K562 (cell line): ENCODE measurements around the gene KLHDC7B.

Source experiments
- CEBPB ChIP-seq: fragments of 450-650 bp; IDR thresholded peaks from 2 replicates; pipeline ENCODE4 v1.6.1; 2016; ENCODE audit warnings: missing genetic modification characterization, missing compliant biosample characterization
- CTCF ChIP-seq, 3 experiments: IDR thresholded peaks in 2 of 3; conservative IDR thresholded peaks in 1 of 3; 2 replicates each; pipeline ENCODE4 v1.5.1; 2011 to 2012; ENCODE audit warnings: low read length in 3 of 3, mild to moderate bottlenecking in 3 of 3, control low read depth in 2 of 3, improper control_type of control experiment in 1 of 3, inconsistent platforms in 1 of 3, low read depth in 1 of 3, mixed read lengths in 1 of 3, moderate library complexity in 1 of 3; ENCODE audit not compliant: insufficient read depth in 2 of 3
- ERF ChIP-seq: fragments of 450-650 bp; formaldehyde crosslinking; IDR thresholded peaks from 2 replicates; pipeline ENCODE4 v1.4.0; 2020; ENCODE audit warnings: mild to moderate bottlenecking, mixed read lengths
- HMG20A ChIP-seq: fragments of 450-650 bp; formaldehyde crosslinking; conservative IDR thresholded peaks from 2 replicates; pipeline ENCODE4 v1.4.0; 2020; ENCODE audit warnings: mild to moderate bottlenecking, mixed read lengths
- MCM3 ChIP-seq: fragments of 450-650 bp; IDR thresholded peaks from 2 replicates; pipeline ENCODE4 v1.6.1; 2016
- POLR2A ChIP-seq: fragments of 450-650 bp; conservative IDR thresholded peaks from 2 replicates; pipeline ENCODE4 v1.6.1; 2016
- RNF2 ChIP-seq: sonication (generic); IDR thresholded peaks from 2 replicates; pipeline ENCODE4 v1.6.1; 2016
- SAFB ChIP-seq: fragments of 200-400 bp; formaldehyde crosslinking; IDR thresholded peaks from 2 replicates; pipeline ENCODE4 v1.6.1; 2017; ENCODE audit warnings: low read depth, low read length, borderline replicate concordance
- YY1 ChIP-seq, 3 experiments: IDR thresholded peaks; 2 replicates each; pipeline ENCODE4 v1.6.1; 2011; ENCODE audit warnings: low read length in 2 of 3, mild to moderate bottlenecking in 2 of 3, moderate library complexity in 2 of 3, borderline replicate concordance in 1 of 3, control low read depth in 1 of 3, low read depth in 1 of 3; ENCODE audit not compliant: insufficient read depth in 3 of 3, insufficient replicate concordance in 2 of 3, control insufficient read depth in 1 of 3, insufficient read length in 1 of 3; ENCODE audit errors: extremely low read depth in 1 of 3
- ZFP30 ChIP-seq: fragments of 250-450 bp; sonication (Bioruptor Pico); IDR thresholded peaks from 2 replicates; pipeline ENCODE4 v1.8.0; 2022; ENCODE audit warnings: moderate library complexity, mild to moderate bottlenecking, inconsistent platforms, borderline replicate concordance
- ZNF217 ChIP-seq: sonication (generic); formaldehyde crosslinking; IDR thresholded peaks from 2 replicates; pipeline ENCODE4 v1.8.0; 2022; ENCODE audit warnings: mild to moderate bottlenecking, missing genetic modification reagents
- ZNF592 ChIP-seq: fragments of 450-650 bp; IDR thresholded peaks from 2 replicates; pipeline ENCODE4 v1.6.1; 2017; ENCODE audit warnings: antibody characterized with exemption, mild to moderate bottlenecking
- TF ChIP-seq, protein P1 (sequence below), 2 experiments: fragments of 450-650 bp in 1 of 2; IDR thresholded peaks; 2 replicates each; pipeline ENCODE4 v1.6.1; 2011 to 2017; ENCODE audit warnings: low read depth in 2 of 2, antibody characterized with exemption in 1 of 2, borderline replicate concordance in 1 of 2, low read length in 1 of 2, mild to moderate bottlenecking in 1 of 2, mixed read lengths in 1 of 2; ENCODE audit not compliant: control insufficient read depth in 1 of 2
- TF ChIP-seq, protein P2 (sequence below): sonication (generic); formaldehyde crosslinking; IDR thresholded peaks from 2 replicates; pipeline ENCODE4 v1.4.0; 2020; ENCODE audit warnings: mild to moderate bottlenecking, missing genetic modification reagents

- TF ChIP-seq, protein P1, sequence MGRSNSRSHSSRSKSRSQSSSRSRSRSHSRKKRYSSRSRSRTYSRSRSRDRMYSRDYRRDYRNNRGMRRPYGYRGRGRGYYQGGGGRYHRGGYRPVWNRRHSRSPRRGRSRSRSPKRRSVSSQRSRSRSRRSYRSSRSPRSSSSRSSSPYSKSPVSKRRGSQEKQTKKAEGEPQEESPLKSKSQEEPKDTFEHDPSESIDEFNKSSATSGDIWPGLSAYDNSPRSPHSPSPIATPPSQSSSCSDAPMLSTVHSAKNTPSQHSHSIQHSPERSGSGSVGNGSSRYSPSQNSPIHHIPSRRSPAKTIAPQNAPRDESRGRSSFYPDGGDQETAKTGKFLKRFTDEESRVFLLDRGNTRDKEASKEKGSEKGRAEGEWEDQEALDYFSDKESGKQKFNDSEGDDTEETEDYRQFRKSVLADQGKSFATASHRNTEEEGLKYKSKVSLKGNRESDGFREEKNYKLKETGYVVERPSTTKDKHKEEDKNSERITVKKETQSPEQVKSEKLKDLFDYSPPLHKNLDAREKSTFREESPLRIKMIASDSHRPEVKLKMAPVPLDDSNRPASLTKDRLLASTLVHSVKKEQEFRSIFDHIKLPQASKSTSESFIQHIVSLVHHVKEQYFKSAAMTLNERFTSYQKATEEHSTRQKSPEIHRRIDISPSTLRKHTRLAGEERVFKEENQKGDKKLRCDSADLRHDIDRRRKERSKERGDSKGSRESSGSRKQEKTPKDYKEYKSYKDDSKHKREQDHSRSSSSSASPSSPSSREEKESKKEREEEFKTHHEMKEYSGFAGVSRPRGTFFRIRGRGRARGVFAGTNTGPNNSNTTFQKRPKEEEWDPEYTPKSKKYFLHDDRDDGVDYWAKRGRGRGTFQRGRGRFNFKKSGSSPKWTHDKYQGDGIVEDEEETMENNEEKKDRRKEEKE (IDR thresholded peaks at IDR 0.05; ENCODE audit: borderline replicate concordance in 1 of 2, control insufficient read depth in 1 of 2, low read depth in 2 of 2, low read length in 1 of 2): no peak
- no peak for TF ChIP-seq ZNF217
- no peak for TF ChIP-seq ZFP30 (CRISPR knock-in tag)
- TF ChIP-seq YY1 (IDR thresholded peaks at IDR 0.05; ENCODE audit: borderline replicate concordance in 1 of 3, control insufficient read depth in 1 of 3, extremely low read depth in 1 of 3, insufficient read depth in 3 of 3, insufficient read length in 1 of 3, insufficient replicate concordance in 2 of 3, low read depth in 1 of 3, low read length in 2 of 3): no peak
- no peak for TF ChIP-seq MCM3
- TF ChIP-seq POLR2A: no peak
- TF ChIP-seq RNF2: no peak
- no peak for TF ChIP-seq CTCF (IDR thresholded peaks at IDR 0.05 in 2 of 3, conservative IDR thresholded peaks at IDR 0.05 in 1 of 3; ENCODE audit: insufficient read depth in 2 of 3, low read depth in 1 of 3, low read length in 3 of 3)
- TF ChIP-seq, protein P2, sequence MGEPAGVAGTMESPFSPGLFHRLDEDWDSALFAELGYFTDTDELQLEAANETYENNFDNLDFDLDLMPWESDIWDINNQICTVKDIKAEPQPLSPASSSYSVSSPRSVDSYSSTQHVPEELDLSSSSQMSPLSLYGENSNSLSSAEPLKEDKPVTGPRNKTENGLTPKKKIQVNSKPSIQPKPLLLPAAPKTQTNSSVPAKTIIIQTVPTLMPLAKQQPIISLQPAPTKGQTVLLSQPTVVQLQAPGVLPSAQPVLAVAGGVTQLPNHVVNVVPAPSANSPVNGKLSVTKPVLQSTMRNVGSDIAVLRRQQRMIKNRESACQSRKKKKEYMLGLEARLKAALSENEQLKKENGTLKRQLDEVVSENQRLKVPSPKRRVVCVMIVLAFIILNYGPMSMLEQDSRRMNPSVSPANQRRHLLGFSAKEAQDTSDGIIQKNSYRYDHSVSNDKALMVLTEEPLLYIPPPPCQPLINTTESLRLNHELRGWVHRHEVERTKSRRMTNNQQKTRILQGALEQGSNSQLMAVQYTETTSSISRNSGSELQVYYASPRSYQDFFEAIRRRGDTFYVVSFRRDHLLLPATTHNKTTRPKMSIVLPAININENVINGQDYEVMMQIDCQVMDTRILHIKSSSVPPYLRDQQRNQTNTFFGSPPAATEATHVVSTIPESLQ (CRISPR knock-in tag): no peak
- TF ChIP-seq CEBPB (tag): no peak
- TF ChIP-seq ZNF592: no peak
- TF ChIP-seq SAFB: no peak
- TF ChIP-seq HMG20A (CRISPR knock-in tag): no peak
- no peak for TF ChIP-seq ERF (CRISPR knock-in tag)
These were observed 29.6 kb upstream of the KLHDC7B start for GRCh38 chr22:50516068-50516467.
